H1 (cell line): ENCODE data around the gene SCAPER. TPM values are rescaled to one million over a fixed set of nuclear protein-coding genes. Genes with fewer than 3 reads are reported as not detected.

Source experiments
- BRCA1 ChIP-seq: IDR thresholded peaks from 2 replicates; pipeline ENCODE4 v1.6.1; 2012; ENCODE audit warnings: low read depth, low read length, improper control_type of control experiment
- EZH2 ChIP-seq: fragments of 200-600 bp; sonication (generic); IDR thresholded peaks from 2 replicates; pipeline ENCODE4 v1.7.1; 2012; ENCODE audit warnings: low read depth, mild to moderate bottlenecking, moderate library complexity, low read length, inconsistent platforms; ENCODE audit not compliant: severe bottlenecking
- RNF2 ChIP-seq: fragments of 200-900, 300-1000 bp; sonication (generic); IDR thresholded peaks from 2 replicates; pipeline ENCODE4 v1.7.1; 2016; ENCODE audit warnings: borderline replicate concordance, low read depth, mild to moderate bottlenecking, antibody characterized with exemption, low read length; ENCODE audit not compliant: poor library complexity, severe bottlenecking; ENCODE audit errors: missing control alignments
- SUZ12 ChIP-seq: fragments of 200-600 bp; sonication (generic); IDR thresholded peaks from 2 replicates; pipeline ENCODE4 v1.6.1; 2012; ENCODE audit warnings: mild to moderate bottlenecking, inconsistent platforms, low read length, moderate library complexity, mixed read lengths
- polyA plus RNA-seq, 7 experiments: library from polyadenylated mRNA; depleted of rRNA in 3 of 7; stranded (reverse) in 5 of 7; unstranded in 2 of 7; fragments of >200 nt in 5 of 7; fragments of 200-250 nt in 2 of 7; gene quantifications; 1 replicate in 5 of 7; 2 replicates in 1 of 7; 4 replicates in 1 of 7; pipeline versions ENCODE4 v1.2.1 to v1.2.3, GENCODE V29; 2011 to 2013; ENCODE audit warnings: missing spikeins in 2 of 7, mixed read lengths in 2 of 7
- total RNA-seq: library from RNA; stranded (reverse); fragmentation: NEBNext Ultra II Directional; extraction: Animal tissue kit (Norgen Biotek cat#: 25700); gene quantifications from 2 replicates; pipeline ENCODE4 v1.2.1, GENCODE V29; 2021
- TF ChIP-seq, protein P1 (sequence below), 3 experiments: IDR thresholded peaks; 1 replicate in 2 of 3; 2 replicates in 1 of 3; pipeline versions ENCODE4 v1.5.1 to v1.6.1; 2011; ENCODE audit warnings: low read length in 3 of 3, mild to moderate bottlenecking in 3 of 3, inconsistent platforms in 2 of 3, low read depth in 1 of 3, moderate library complexity in 1 of 3; ENCODE audit not compliant: insufficient read depth in 1 of 3; ENCODE audit errors: control extremely low read depth in 1 of 3

Gene SCAPER
- total and polyA plus RNA-seq, 2 of the 8 experiments (the other 6 are each of a cell fraction or from before 2014, with no cell fraction given), result 1.6 to 6.8 TPM

DNA sequence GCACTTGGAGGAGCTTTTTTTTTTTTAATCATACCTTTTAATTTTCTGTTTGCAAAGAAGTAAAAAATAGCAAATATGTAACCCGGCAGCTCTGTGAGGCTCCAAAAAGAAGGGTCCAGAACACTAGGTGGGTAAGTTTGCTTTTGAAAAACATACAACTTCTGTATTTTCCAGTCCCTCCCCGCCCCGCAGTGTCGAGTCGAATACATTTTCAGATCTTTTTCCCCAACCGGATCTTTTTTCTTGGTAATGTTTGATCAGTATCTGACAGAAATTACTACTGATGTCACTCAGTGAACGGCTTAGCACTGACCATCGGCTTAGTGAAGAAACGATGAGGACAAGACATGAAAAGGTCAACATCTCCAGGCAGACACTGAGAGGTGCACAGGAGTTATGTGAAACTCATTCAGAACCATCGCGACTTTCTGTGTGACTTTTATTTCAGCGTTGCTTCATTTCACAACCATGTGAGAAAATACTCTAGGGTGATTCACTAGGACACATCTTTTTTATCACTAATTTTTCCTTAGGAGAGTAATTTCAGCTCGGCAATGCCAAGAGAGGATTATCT, 557.6 kb downstream of the SCAPER start (continued):
- TF ChIP-seq EZH2, result peak; percentile 18
- peak; percentile 58 for TF ChIP-seq RNF2
- TF ChIP-seq, protein P1, sequence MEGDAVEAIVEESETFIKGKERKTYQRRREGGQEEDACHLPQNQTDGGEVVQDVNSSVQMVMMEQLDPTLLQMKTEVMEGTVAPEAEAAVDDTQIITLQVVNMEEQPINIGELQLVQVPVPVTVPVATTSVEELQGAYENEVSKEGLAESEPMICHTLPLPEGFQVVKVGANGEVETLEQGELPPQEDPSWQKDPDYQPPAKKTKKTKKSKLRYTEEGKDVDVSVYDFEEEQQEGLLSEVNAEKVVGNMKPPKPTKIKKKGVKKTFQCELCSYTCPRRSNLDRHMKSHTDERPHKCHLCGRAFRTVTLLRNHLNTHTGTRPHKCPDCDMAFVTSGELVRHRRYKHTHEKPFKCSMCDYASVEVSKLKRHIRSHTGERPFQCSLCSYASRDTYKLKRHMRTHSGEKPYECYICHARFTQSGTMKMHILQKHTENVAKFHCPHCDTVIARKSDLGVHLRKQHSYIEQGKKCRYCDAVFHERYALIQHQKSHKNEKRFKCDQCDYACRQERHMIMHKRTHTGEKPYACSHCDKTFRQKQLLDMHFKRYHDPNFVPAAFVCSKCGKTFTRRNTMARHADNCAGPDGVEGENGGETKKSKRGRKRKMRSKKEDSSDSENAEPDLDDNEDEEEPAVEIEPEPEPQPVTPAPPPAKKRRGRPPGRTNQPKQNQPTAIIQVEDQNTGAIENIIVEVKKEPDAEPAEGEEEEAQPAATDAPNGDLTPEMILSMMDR (IDR thresholded peaks at IDR 0.05; ENCODE audit: control extremely low read depth in 1 of 3, insufficient read depth in 1 of 3, low read depth in 1 of 3, low read length in 3 of 3), result no peak
- TF ChIP-seq BRCA1, result no peak
- peak; percentile 88 for TF ChIP-seq SUZ12
